Liver (tissue), 3 donors: Measurements from ENCODE around the gene KCNIP1.

ENCODE experiments used
- CTCF ChIP-seq: fragments of 150-350 bp; IDR thresholded peaks from 2 replicates; pipeline ENCODE4 v1.5.1; 2017; ENCODE audit warnings: improper control_type of control experiment, low read depth, low read length; ENCODE audit not compliant: missing input control
- EGR1 ChIP-seq, 2 donors: IDR thresholded peaks; 2 replicates each; pipeline ENCODE4 v1.6.1; 2016 to 2018; ENCODE audit warnings: antibody characterized with exemption in 2 of 2, low read depth in 2 of 2
- FOXA1 ChIP-seq: IDR thresholded peaks from 2 replicates; pipeline ENCODE4 v1.6.1; 2016; ENCODE audit warnings: antibody characterized with exemption
- GABPA ChIP-seq, 2 donors: IDR thresholded peaks in 1 of 2; conservative IDR thresholded peaks in 1 of 2; 2 replicates each; pipeline ENCODE4 v1.6.1; 2016; ENCODE audit warnings: antibody characterized with exemption in 2 of 2, mild to moderate bottlenecking in 1 of 2, moderate library complexity in 1 of 2
- JUND ChIP-seq, 2 donors: IDR thresholded peaks; 2 replicates each; pipeline ENCODE4 v1.6.1; 2016; ENCODE audit warnings: antibody characterized with exemption in 2 of 2
- MAX ChIP-seq: IDR thresholded peaks from 2 replicates; pipeline ENCODE4 v1.6.1; 2016; ENCODE audit warnings: antibody characterized with exemption
- NR2F2 ChIP-seq: IDR thresholded peaks from 2 replicates; pipeline ENCODE4 v1.6.1; 2016; ENCODE audit warnings: antibody characterized with exemption
- RAD21 ChIP-seq, 2 donors: IDR thresholded peaks; 2 replicates each; pipeline ENCODE4 v1.6.1; 2016; ENCODE audit warnings: antibody characterized with exemption in 2 of 2, mild to moderate bottlenecking in 2 of 2
- REST ChIP-seq: IDR thresholded peaks from 2 replicates; pipeline ENCODE4 v1.6.1; 2016; ENCODE audit warnings: antibody characterized with exemption, mild to moderate bottlenecking
- SP1 ChIP-seq: IDR thresholded peaks from 2 replicates; pipeline ENCODE4 v1.6.1; 2018; ENCODE audit warnings: antibody characterized with exemption, mild to moderate bottlenecking
- YY1 ChIP-seq: IDR thresholded peaks from 2 replicates; pipeline ENCODE4 v1.6.1; 2016; ENCODE audit warnings: antibody characterized with exemption, mild to moderate bottlenecking
- donor health status: healthy.
- donor health status: healthy.

GRCh38 chr5:170485616-170485911 lies 18.3 kb upstream of the KCNIP1 start:
- TF ChIP-seq RAD21 (IDR thresholded peaks at IDR 0.05) (no peak), CTCF (no peak), FOXA1 (no peak), EGR1 (IDR thresholded peaks at IDR 0.05; ENCODE audit: low read depth in 2 of 2) (no peak), REST (no peak), YY1 (no peak), NR2F2 (no peak), JUND (IDR thresholded peaks at IDR 0.05) (no peak), GABPA (IDR thresholded peaks at IDR 0.05 in 1 of 2, conservative IDR thresholded peaks at IDR 0.05 in 1 of 2) (no peak), SP1 (no peak), MAX (no peak)
